UCSD-AML1 (cell line): Measurements from ENCODE around the gene PPP1CB.
"Not testable (repeated sequence)": the region's sequence is repeated elsewhere in the genome, so short reads cannot be mapped to it uniquely, and the experiment has no call there.

Experiments used
- DNase-seq: peaks from one replicate; lab custom pipeline; 2025; ENCODE audit not compliant: unreplicated experiment; lab: John Stamatoyannopoulos, UW

The PPP1CB gene

DNA sequence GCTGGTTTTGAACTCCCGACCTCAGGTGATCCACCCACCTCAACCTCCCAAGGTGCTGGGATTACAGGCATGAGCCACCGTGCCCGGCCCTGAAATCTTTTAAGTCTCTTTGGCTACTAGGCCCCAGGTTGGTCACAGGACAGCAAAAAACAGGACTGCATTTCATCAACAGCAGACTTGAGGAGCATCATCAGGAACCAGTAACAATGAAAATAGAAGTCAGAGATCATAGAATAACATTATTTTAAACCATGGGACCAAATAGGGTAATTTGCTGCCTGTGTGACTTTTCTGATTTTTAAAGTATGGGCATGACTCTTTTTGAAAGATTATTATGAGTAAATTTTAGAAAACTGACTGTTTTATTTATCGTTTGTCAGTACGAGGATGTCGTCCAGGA is 24.8 kb downstream of the PPP1CB start:
- DNase-seq: no peak

DNA sequence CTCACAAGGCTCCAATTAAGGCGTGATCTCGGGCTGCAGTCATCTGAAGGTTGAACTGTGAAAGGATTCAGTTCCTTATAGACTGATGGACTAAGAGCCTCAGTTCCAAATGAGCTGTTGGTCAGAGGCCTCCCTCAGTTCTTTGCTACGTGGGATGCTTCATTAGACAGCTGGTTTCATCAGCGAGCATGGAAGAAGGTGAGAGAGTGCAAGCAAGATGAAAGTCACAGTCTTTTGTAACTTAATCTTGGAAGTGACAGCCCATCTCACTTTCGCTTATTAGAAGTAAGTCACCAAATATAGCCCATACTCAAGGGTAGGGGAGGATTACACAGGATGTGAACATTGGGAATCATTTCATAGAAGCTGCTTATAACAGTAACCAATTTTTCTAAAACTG is 26.8 kb downstream of the PPP1CB start:
- no peak for DNase-seq

DNA sequence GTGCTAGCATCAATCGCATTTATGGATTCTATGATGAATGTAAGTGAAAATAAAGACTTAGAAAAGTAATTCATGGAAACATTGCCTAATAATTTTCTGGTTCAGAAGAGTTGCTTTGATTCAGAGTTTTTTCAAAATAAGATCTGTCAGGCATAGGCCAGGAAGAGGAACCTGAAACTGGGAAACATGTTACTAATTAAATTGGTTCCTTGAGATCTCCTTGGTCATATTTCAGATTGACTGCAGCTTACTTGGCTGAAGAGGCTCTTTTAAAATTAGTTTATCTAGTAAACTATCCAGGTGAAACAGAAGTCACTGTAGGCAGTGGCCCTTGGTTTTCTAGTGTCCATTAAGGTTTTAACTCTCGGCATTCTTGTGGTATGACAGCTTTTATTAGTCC is 27.4 kb downstream of the PPP1CB start:
- DNase-seq: no peak

DNA sequence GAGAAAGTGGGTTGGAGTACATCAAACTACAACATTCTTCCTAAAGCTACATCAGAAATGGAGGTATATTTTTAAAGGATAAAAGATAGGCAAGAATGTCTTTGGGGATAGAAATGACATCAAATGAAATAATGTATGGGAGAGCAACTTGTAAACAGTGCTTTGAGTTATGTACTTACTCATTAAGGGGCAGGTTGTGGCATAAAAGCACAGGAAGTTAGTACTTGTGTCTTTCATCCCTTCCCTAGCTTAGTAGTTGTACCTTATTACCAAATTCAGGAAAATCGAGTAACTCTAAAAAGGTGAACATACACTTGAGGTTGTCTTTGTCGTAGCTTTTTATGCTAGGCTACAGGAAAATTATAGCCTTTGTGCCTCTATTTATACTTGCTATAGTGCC is 28.9 kb downstream of the PPP1CB start:
- DNase-seq: no peak

DNA sequence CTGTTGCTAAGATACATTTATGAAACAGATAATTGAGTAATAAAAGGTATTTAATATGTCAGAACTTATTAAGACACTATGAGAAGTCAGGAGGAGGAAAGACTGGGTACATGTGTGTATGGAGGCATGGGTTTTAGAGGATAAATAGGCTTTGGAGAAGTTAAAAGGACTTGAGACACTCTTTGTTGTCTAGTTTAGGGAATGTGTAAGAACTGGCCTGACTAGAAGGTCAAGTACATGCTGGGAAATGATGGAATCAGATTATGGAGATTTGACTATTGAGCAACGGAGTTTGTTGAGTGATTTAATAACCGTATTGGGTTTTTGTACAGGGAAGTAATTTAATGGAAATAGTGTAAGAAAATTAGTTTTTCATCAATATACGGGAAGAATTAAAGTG is 30.8 kb downstream of the PPP1CB start:
- no peak for DNase-seq

DNA sequence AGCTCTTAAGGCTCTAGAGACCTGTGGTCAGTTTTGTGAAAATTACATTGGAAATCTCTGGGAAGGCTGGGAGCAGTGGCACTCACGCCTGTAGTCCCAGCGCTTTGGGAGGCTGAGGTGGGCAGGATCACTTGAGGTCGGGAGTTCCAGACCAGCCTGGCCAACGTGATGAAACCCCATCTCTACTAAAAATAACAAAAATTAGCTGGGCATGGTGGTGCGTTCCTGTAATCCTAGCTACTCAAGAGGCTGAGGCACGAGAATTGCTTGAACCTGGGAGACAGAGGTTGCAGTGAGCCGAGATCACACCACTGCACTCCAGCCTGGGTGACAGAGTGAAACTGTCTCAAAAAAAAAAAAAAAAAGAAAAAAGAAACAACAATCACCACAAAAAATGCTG is 32.9 kb downstream of the PPP1CB start:
- not testable (repeated sequence) for DNase-seq

DNA sequence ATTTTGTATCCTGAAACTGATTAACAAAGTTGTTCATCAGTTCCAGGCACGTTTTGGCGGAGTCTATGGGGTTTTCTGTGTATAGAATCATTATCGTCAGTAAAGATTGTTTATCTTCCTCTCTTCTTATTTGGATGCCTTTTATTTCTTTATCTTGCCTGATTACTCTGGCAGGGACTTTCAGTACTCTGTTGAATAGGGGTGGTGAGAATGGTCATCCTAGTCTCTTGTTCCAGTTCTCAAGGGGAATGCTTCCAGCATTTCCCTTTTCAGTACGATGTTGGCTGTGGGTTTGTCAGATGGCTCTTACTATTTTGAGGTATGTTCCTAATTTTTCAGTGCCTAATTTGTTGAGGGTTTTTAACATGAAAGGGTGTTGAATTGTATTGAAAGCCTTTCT is 45.0 kb downstream of the PPP1CB start:
- no peak for DNase-seq

DNA sequence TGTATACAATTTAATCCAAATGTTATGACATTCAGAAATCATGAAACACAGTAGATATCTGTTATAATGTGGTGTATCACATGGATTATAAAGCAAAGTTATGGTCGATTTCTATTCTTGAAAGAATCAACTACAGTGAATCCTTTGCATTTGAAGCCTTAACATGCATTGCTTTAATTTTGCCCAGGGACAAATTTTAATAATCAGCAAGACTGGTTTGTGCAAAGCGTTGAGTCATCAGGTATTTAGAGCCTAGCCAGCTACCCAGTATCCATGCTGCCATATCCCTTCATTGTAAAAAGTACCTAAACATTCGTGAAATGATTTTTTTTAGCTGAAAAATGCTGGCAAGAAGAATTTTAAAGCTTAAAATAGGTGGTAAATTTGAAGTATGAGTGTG is 50.1 kb downstream of the PPP1CB start:
- no peak for DNase-seq

DNA sequence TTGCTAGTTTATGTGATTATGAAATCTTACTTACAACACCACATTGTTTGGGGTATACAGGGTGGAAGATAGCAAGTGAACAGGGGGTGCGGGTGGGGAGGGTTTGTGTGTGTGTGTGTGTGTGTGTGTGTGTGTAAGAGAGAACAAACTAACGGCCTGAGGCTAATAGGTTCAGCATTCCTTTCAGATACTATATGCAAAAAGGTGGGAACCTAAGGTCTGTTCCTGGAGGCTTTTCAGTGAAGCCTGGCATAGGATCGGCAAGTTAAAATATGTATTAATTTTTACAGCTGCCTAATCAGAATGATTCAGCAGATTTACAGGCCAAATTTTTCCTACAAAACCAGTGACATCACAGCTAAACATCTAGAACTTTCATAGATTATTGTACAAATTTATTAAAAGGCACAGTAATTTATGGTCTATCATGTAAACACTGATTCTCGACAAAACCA is 51.4 kb downstream of the PPP1CB start:
- no peak for DNase-seq

DNA sequence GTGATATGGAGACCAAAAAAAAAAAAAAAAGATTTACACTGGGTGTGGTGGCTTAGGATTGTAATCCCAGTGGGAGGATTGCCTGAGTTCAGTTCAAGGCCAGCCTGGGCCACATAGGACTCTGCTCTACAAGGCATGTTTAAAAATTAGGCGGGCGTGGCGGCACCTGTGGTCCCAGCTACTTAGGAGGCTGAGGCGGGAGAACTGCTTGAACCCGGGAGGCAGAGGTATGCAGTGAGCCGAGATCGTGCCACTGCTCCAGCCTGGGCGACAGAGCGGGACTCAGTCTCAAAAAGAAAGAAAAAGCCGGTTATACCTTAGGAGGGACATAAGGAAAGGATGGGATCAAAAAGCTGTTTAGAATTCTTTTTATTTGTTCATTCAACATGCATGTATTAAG is 58.3 kb downstream of the PPP1CB start:
- DNase-seq: no peak

DNA sequence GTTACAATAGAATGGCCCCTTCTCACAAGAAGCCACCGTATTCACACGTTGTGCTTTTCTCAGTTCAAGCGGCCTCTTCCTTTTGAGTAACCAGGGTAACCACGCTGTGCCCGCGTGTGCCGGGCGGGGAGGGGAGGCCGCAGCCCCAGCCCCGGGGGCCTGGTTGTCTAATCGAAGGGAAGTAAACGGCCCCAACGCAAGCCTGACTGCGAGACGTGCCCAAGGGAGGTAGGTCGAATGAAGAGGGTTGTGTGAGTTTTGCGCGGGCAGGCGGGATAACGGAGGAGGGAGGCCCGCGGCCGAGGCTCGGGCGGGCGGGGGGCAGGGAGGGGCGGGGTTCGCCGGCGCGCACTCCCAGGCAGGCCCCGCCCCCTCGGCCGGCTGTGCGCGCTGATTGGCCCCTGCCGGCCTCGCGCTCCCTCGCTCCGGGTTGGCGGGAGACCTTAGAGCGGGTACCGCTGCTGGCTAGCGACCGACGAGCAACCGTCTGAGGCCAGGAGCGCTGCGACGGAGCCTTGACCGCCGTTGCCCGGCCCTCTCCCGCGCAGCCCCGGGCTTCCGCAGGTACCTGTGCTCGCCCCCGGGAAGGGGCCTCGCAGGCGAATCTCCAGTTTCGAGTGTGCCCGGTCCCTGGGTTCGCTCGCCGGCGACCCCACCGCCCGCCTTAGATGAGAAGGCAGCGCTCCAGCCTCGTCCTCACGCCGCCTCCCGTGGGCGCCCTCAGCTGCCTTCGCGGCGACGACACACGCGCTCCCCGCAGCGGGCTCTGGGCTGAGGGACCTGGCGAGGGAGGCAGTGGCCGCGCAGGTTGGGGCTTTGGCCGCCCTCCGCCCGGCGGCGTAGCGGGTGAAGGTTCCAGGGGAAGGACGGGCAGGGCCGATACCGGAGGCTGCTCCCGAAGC is 59.0 kb downstream of the PPP1CB start, which contains the start of gene SPDYA:
Gene SPDYA, plus strand, starts transcription at position 451 of the 902 bp plus-strand sequence. CDS start 5,181 bp downstream, outside the sequence.
- no peak for DNase-seq

DNA sequence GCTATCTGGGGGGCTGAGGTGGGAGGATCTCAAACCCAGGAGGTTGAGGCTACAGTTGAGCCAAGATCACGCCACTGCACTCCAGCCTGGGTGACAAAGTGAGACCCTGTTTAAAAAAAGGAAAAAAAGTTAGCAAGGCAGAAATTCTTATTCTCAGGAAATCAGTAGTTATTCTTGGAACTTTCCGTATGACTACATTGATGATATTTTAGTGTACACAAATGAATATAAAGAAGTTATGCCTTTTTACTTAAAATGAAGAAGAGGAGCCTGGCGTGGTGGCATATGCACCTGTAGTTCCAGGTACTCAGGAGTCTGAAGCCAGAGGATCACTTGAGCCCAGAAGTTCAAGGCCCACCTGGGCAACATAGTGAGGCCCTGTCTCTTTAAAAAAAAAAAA is 66.4 kb downstream of the PPP1CB start:
- no peak for DNase-seq

DNA sequence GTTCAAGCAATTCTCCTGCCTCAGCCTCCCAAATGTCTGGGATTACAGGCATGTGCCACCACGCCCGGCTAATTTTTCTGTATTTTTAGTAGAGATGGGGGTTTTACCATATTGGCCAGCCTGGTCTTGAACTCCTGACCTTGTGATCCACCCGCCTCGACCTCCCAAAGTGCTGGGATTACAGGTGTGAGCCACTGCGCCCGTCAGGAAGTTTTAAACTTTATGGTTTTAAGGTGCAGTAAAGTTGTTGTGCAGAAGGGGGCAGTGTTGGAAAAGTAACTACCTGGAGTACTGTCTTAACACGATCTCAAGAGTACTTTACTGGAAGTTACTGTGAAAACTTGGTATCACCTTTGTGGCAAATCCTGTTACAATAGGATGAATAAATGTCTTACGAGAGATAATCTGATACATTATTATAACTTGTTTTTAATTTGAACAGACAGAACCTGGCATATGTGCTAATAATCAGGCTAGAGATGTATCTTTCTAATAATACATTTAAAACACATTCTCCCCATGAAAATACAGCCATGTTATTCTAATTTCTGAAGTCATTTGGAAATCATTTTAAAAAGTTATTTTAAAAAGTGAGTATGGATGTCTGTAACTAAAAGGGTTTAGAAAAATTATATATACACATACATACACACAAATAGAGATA is 69.8 kb downstream of the PPP1CB start:
- DNase-seq: no peak

DNA sequence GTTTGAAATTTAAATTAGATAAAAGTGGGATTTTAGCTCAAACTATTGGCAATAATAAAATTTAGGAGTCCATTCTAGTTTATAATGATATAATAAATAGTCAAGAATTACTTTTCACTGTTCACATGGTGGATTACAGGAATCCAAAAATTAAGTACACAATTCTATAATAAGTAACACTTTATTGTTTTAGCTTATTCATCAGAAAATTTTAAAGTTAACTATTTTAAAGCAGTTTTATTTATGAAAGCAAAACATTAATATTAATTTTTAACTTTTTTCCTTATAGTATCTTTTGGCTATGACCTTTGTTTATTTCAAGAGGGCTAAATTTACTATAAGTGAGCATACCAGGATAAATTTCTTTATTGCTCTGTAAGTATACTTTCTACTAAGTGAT is 70.4 kb downstream of the PPP1CB start:
- DNase-seq: no peak

DNA sequence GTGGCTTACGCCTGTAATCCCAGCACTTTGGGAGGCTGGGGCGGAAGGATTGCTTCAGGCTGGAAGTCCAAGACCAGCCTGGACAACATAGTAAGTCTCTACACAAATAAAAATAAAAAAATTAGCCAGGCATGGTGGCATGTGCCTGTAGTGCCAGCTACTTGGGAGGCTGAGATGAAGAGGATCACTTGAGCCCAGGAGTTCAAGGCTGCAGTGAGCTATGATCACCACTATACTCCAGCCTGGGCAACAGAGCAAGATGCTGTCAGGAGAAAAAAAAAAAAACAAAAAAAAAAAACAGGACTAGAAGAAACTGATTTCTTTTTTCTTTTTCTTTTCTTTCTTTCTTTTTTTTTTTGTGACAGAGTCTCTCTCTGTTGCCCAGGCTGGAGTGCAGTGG is 72.6 kb downstream of the PPP1CB start:
- no peak for DNase-seq

DNA sequence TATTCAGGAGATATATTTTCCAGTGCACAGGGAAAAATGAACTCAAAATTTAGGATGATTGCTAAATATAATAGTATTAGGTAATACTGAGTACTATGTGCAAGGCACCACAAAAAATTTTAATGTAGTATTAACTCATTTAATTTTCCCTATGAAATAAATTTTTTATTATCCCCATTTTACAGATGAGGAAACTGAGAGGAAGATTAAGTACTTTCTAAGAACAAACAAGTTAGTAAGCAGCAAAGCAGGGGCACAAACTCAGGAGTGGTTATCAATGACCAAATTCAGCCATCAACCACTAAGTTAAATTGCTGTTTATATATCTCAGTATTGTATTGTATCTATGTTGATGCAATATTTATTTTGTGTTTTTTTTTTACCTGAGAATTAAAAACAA is 73.2 kb downstream of the PPP1CB start:
- no peak for DNase-seq

DNA sequence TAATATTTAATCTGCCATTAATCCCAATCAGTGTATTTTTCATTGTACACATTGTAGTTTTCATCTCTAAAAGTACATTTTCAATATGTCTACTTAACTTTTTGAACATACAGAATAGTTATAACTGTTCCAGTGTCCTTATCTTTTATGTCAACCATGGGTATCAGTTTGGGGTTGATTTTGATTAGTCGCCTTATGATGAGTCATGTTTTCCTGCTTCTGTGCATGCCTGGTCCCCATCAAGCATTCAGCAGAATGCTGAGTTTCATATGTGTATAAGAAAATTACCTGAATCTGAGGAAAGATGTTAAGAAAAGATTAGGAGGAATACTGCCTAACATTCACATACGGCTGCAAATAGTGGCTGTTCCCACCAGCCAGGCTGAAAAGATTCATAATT is 76.8 kb downstream of the PPP1CB start:
- no peak for DNase-seq

DNA sequence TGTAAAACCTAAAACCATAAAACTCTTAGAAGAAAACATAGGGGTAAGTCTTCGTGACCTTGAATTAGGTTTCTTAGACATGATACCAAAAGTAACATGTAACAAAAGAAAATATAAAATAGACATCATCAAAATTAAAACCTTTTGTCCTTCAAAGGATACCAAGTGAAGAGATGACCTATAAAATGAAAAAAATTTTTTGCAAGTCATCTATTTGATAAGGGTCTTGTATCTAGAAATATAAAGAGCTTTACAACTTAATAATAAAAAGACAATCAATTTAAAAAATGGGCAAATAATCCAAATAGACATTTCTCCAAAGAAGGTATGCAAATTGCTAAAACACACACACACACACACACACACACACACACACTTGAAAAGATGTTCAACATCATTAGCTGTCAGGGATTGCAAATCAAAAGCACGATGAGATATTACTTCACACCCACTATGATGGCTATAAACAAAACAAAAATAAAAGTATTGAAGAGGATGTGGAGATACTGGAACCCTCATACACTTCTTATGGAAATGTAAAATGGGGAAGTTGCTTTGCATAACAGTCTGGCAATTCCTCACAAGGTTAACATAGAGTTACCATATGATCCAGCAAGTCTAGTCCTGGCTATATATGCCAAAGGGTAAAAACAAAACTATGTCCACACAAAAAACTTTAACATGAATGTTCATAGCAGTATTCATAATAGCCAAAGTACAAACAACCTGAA is 82.3 kb downstream of the PPP1CB start:
- no peak for DNase-seq

DNA sequence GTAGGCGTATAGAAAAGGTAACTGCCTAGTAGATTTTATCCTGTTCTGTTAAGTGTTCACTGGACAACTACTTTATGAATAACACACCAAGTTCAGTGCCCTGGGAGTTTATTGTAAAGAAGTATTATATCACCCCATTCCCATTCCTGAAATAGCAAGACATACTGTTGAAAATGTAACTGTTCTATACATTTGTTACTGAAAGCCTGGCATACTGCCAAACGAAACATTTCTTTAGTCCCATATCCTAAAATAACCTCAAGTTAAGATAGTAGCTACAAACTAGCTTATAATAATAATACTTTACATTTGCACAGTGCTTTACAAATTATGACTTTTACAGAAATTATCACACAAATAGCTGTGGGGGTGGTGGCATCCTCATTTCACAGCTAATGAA is 84.2 kb downstream of the PPP1CB start:
- no peak for DNase-seq

DNA sequence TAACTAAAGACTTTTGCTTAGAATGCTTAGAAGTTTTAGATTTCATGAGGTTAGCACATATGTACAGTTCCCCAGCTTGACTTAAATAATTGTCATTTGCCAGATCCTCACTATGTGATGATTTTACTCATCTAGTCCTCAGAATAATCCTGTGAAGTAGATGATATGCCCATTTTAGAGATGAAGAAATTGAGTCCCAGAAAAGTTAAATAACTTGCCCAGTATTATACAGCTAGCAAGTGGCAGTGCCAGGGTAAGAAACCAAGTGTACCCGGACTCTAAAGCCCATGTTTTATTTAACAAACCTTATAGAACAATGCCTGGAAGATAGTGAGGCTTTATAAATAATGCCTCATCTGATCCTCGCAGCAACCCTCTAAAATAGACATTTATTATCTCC is 87.3 kb downstream of the PPP1CB start:
- DNase-seq: no peak

DNA sequence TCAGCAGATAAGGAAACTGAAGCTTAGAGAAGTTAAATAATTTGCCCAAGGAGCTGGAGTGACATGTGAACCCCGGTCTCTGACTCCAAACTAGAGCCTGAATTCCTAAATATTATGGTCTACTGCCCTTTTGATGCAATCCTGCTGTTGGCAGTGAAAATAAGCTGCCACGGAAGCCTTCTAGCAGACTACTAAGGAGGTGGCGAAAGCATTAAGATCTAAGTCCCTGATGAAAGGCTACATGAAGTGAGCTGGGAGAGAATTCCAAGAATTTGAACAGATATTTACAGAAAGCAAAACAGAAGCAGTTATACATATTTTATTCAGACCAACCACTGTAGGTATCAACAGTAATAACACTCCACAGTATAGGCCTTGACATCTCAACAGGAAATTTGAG is 90.4 kb downstream of the PPP1CB start:
- no peak for DNase-seq
